ENCODE data around the gene MRPS7. TPM values are rescaled to one million over a fixed set of nuclear protein-coding genes. Genes with fewer than 3 reads are reported as not detected.

The MRPS7 gene
- total RNA-seq, 2 experiments from 2014 or later = 72.9 to 76.1 TPM

DNA sequence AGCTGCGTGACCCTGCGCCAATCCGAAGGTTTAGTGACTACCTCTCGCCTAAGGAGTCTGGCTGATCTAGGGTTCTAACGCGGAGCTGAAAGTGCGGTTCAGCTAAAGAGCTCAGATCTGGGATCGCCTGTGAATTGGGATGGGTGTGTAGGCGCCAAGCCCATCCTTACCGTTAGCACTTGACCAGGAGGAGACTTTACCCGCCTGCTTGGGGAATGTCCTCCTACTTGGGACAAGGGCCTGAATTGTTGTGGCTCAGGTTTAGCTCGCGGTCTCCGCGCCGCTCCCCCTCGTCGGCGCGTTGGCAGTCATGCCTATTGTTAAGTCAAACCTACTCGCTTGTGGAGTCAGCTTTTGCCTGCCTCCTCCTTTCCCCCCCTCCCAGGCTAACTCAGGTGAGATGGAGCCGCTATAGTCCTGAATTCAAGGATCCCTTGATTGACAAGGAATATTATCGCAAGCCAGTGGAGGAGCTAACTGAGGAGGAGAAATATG, 480 bp downstream of the MRPS7 start:
- H3K4me3 Mint-ChIP-seq = peak overlapping the region; percentile 93
- H3K27ac Mint-ChIP-seq = peak overlapping the region; percentile 96
- H3K27me3 Mint-ChIP-seq = no peaks in the 10 kb centered on the region
- H3K9me3 Mint-ChIP-seq = no peaks in the 10 kb centered on the region
- ChIA-PET POLR2A (interaction anchor here (0.7 to 4.0 kb wide), 18 partner anchors 8 to 194 kb away, joined by 3 to 80 read pairs (median 10); partner anchors contain the start of genes GRB2, MIF4GD, NUP85 and SLC25A19), CTCF (interaction anchor here (1.0 to 4.8 kb wide), 14 partner anchors 9 to 194 kb away, joined by 3 to 106 read pairs (median 8); partner anchors contain the start of genes GRB2, MIF4GD, NT5C and SLC25A19)
- no peak for DNase-seq
- peaks cover 23% of the 10 kb centered on the region for H3K36me3 Mint-ChIP-seq
- intact Hi-C loops (cut with micrococcal nuclease) = loop anchor here (5.0 to 10.0 kb wide), 4 partner anchors 55 to 227 kb away; partner anchors contain the start of genes NUP85 and SUMO2
- H3K4me1 Mint-ChIP-seq (ENCODE audit: low read depth) = peaks cover 46% of the 10 kb centered on the region

DNA sequence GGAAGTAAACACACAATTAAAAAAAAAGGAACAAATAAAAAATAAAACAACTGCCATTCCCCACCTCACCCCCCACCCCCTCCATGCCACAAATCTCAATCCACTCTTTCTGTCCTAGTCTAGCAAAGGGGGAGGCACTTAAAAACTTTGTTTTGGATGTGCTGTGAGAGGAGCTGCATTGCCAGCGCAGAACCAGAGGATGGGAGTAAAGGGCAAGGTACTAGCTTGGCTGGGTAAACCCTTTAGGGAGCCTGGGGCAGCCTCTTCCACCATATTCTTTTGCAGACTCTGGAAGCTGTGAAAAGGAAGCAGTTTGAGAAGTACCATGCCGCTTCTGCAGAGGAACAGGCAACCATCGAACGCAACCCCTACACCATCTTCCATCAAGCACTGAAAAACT, 1.4 kb downstream of the MRPS7 start:
- DNase-seq = no peak
- ChIA-PET CTCF (interaction anchor here (0.5 to 4.8 kb wide), 6 partner anchors 8 to 717 kb away, joined by 3 to 106 read pairs (median 18); partner anchors contain the start of gene MIF4GD), POLR2A (interaction anchor here (0.9 to 4.0 kb wide), 6 partner anchors 8 to 193 kb away, joined by 5 to 80 read pairs (median 26); partner anchors contain the start of genes GRB2, MIF4GD, SLC25A19 and SUMO2)
- Mint-ChIP-seq H3K9me3 (no peaks in the 10 kb centered on the region), H3K27ac (peak overlapping the region; percentile 33), H3K36me3 (peaks cover 23% of the 10 kb centered on the region), H3K4me3 (peak overlapping the region; percentile 93), H3K27me3 (no peaks in the 10 kb centered on the region), H3K4me1 (ENCODE audit: low read depth) (peaks cover 40% of the 10 kb centered on the region)
- intact Hi-C loops (cut with micrococcal nuclease) = loop anchor here (5.0 to 10.0 kb wide), 4 partner anchors 56 to 228 kb away; partner anchors contain the start of genes NUP85 and SUMO2

DNA sequence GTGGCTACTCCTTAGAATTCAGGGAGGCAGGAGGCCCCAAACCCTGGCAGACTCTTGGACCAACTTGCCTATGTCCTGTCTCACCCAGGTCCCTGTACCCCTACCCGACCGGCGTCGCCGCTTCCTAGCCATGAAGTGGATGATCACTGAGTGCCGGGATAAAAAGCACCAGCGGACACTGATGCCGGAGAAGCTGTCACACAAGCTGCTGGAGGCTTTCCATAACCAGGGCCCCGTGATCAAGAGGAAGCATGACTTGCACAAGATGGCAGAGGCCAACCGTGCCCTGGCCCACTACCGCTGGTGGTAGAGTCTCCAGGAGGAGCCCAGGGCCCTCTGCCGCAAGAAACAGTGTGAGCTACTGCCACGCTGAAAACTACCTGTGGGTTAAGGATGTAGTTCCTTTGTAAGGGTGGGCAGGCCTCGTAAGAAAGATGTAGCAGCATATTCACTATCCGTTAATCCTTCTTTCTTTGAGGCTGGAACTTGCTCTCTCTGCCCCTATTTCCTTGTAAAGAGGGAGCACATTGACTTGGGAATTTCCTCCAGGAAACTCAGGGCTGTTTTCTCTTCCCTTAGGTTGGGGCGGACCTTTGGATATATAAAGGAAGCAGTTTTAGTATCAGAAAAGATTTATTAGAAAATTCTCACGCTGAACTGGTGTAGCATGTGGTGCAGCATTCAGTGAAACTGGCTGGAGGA, 4.1 kb downstream of the MRPS7 start:
- intact Hi-C loops (cut with micrococcal nuclease) = loop anchor here (10.0 kb wide), 1 partner anchor 231 kb away; no protein-coding TSS in a partner anchor
- H3K27ac Mint-ChIP-seq = no peak overlapping the region
- DNase-seq = no peak
- ChIA-PET POLR2A (interaction anchor here (0.5 kb wide), 1 partner anchor 640 kb away, joined by 4 read pairs; no protein-coding TSS in a partner anchor), CTCF (interaction anchor here (0.7 kb wide), 1 partner anchor 26 kb away, joined by 3 read pairs; no protein-coding TSS in a partner anchor)
- H3K4me3 Mint-ChIP-seq = no peak overlapping the region
- peaks cover 30% of the 10 kb centered on the region for H3K4me1 Mint-ChIP-seq (ENCODE audit: low read depth)
- H3K27me3 Mint-ChIP-seq = no peaks in the 10 kb centered on the region
- no peaks in the 10 kb centered on the region for H3K9me3 Mint-ChIP-seq
- H3K36me3 Mint-ChIP-seq = peaks cover 22% of the 10 kb centered on the region

DNA sequence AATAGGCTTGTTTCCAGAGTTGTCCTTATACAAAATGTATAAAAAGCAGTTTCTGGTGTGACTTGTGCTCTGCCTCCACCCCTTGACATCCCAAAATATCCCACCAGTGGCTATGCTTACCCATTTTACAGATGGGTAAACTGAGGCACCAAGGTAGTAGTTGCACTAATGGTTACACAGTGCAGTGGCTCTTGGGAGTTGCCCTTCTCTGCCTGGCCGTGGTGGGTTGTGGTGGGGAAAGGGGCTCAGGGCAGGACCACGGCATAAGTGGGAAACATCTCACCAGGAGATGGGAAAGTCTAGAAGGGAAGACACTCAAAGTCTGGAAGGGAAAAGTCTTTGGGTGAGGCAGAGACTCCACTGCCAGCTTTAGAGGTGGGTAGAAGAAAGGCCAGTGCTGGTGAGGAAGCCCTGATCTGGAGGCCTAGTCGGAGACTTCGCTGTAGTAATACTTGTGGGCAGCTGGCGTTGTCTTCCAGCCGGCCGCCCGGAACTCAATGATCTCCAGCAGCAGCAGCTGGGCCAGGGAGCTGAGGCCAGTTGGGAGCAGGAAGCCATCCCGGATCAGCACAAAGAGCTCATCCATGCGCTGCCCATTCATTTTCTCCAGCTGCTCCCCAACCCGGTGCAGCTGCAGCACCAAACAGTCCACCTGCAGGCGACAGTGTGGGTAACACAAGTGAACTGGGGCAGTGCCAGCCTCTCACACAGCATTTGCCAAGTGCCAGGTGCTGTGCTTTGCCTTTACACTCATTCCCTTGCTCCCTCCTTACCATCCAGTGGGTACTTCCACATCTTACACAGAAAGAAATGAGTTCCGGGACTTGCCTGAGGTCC, 4.9 kb downstream of the MRPS7 start:
- ChIA-PET POLR2A (no interaction called here), CTCF (no interaction called here)
- no peaks in the 10 kb centered on the region for H3K9me3 Mint-ChIP-seq
- no peak overlapping the region for H3K27ac Mint-ChIP-seq
- DNase-seq = no peak
- H3K4me3 Mint-ChIP-seq = no peak overlapping the region
- intact Hi-C loops (cut with micrococcal nuclease) = loop anchor here (10.0 kb wide), 1 partner anchor 232 kb away; no protein-coding TSS in a partner anchor
- no peaks in the 10 kb centered on the region for H3K27me3 Mint-ChIP-seq
- peaks cover 22% of the 10 kb centered on the region for H3K36me3 Mint-ChIP-seq
- peaks cover 30% of the 10 kb centered on the region for H3K4me1 Mint-ChIP-seq (ENCODE audit: low read depth)

DNA sequence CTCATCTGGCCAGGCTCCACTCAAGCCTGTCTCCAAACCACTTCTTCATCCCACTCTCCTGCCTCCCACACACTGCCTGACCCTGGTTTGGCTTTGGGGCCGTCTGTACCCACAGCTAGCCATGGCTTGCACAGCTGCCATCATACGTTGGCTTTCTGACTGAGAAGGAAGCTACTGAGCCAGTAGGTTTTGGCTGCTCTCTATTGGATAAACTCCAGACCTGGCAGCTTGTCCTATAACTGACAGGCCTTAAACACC, 5.4 kb downstream of the MRPS7 start:
- Mint-ChIP-seq H3K27ac (no peak overlapping the region), H3K36me3 (peaks cover 22% of the 10 kb centered on the region), H3K27me3 (no peaks in the 10 kb centered on the region), H3K4me3 (no peak overlapping the region), H3K9me3 (no peaks in the 10 kb centered on the region), H3K4me1 (ENCODE audit: low read depth) (peaks cover 33% of the 10 kb centered on the region)
- POLR2A ChIA-PET = no interaction called here
- intact Hi-C loops (cut with micrococcal nuclease) = loop anchor here (10.0 kb wide), 1 partner anchor 232 kb away; no protein-coding TSS in a partner anchor
- DNase-seq = no peak
- CTCF ChIA-PET = no interaction called here

DNA sequence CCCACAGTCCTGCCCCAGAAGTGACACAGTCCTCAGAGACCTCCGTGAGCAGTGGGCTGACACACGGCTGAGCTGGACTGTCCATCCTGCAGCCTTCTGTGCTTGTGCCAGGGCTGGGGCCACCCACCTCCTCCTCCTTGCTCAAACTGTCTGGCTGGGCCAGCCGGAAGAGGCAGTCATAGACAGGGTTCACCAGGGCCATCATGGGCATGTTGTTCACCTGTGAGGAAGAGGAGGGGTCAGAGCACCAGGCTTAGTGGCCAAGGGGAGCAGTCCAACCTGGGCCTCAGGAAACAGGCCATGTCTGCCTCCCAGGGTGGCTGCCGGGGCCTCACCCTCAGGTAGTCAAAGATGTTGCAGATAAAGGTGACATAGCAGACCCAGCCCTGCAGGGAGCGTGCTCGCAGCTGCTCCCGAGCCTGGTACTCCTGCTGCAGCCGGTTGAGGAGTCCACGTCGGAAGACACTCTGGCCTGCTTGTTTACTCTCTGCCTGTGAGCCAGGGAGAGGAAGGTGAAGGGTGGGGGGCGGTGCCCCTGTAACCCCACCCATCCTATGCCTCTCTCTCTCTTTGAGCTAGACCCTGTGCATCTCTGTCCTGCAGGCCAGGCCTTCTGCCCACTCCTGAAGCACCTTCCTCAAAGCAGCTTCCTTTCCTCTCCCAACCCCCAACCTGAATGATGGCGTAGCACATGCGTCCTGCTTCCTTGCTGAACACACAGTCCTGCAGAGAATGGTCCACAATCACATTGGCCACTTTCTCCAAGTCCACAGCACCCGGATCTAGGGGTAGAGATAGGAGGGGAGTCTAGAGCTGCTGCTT, 5.9 kb downstream of the MRPS7 start:
- POLR2A ChIA-PET = interaction anchor here (0.5 to 0.6 kb wide), 2 partner anchors 9 to 21 kb away, joined by 3 read pairs; no protein-coding TSS in a partner anchor
- Mint-ChIP-seq H3K4me3 (no peak overlapping the region), H3K4me1 (ENCODE audit: low read depth) (peaks cover 33% of the 10 kb centered on the region), H3K27ac (no peak overlapping the region), H3K36me3 (peaks cover 21% of the 10 kb centered on the region), H3K27me3 (no peaks in the 10 kb centered on the region), H3K9me3 (no peaks in the 10 kb centered on the region)
- intact Hi-C loops (cut with micrococcal nuclease) = loop anchor here (10.0 kb wide), 1 partner anchor 233 kb away; no protein-coding TSS in a partner anchor
- CTCF ChIA-PET = interaction anchor here (1.2 kb wide), 1 partner anchor 18 kb away, joined by 4 read pairs; no protein-coding TSS in a partner anchor
- DNase-seq = no peak

DNA sequence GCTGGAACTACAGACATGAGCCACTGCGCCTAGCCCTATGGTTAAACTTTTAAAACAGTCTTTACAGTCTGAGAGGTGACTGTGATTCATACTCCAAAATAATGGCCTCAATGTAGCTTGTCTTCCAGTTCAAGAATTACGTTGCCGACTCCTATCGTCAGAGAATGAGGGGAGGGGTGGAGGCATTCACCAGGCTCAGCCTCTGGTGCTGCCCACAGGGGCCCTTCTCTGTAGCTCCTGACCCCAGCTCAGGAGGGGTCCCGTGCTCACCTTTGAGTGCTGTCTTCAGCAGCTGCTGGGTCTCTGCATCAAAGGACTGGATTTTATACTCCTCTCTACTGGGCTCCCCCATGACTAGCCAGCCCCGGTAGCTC, 8.2 kb downstream of the MRPS7 start:
- CTCF ChIA-PET = interaction anchor here (0.8 to 6.8 kb wide), 11 partner anchors 8 to 308 kb away, joined by 3 to 106 read pairs (median 24); partner anchors contain the start of genes GGA3, MRPS7, SLC25A19 and SUMO2
- DNase-seq = peak; percentile 30
- peak overlapping the region; percentile 80 for H3K27ac Mint-ChIP-seq
- no peaks in the 10 kb centered on the region for H3K9me3 Mint-ChIP-seq
- peaks cover 31% of the 10 kb centered on the region for H3K4me1 Mint-ChIP-seq (ENCODE audit: low read depth)
- H3K36me3 Mint-ChIP-seq = peaks cover 20% of the 10 kb centered on the region
- H3K27me3 Mint-ChIP-seq = no peaks in the 10 kb centered on the region
- POLR2A ChIA-PET = interaction anchor here (0.8 to 3.8 kb wide), 12 partner anchors 9 to 246 kb away, joined by 3 to 80 read pairs (median 6); partner anchors contain the start of genes GGA3, GRB2, JPT1 and MRPS7
- intact Hi-C loops (cut with micrococcal nuclease) = loop anchor here (1.0 to 10.0 kb wide), 4 partner anchors 9 to 247 kb away; partner anchors contain the start of genes CASKIN2, GGA3, MRPS7 and TSEN54
- peak overlapping the region; percentile 83 for H3K4me3 Mint-ChIP-seq

DNA sequence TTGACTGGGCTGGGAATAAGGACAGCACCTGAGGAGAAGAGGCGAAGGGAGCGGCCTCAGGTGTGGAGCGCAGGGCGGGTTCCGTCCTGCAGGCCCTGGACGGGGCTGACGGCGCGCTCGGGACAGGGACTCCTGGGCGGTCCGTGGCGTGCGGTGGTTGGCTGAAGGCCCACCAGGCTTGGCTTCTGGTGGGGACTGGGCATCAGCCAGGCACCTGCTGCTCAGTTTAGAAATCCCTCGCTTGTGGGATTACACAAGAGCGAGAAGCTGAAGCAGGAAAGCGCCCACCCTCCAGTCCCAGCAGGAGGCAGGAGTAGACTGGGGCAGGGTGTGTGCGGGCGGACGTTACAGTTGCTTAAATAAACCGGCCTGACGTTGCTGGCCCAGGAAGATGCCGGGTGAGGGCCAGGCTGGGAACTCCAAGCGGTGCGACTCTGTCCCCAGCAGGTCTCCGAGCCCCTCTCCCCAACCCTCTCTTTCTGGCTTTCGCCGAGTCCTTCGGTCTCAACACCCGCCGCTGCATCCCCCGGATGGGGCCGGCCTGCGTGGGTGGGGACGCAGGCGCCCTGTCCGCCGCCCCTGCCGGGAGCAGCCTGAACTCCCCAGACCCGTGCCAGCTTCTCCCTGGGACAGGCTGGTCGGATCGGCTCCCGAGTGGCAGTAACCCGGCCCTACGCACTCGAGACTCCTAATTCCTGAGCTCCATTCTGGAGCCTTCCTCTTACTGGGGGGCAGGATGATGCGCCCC, 8.7 kb downstream of the MRPS7 start:
- Mint-ChIP-seq H3K27me3 (no peaks in the 10 kb centered on the region), H3K36me3 (peaks cover 21% of the 10 kb centered on the region), H3K4me3 (peak overlapping the region; percentile 83), H3K4me1 (ENCODE audit: low read depth) (peaks cover 31% of the 10 kb centered on the region), H3K9me3 (no peaks in the 10 kb centered on the region), H3K27ac (peak overlapping the region; percentile 80)
- intact Hi-C loops (cut with micrococcal nuclease) = loop anchor here (1.0 to 5.0 kb wide), 3 partner anchors 9 to 247 kb away; partner anchors contain the start of genes CASKIN2, GGA3, MRPS7 and TSEN54
- ChIA-PET POLR2A (interaction anchor here (0.7 to 3.8 kb wide), 19 partner anchors 9 to 246 kb away, joined by 3 to 80 read pairs (median 4); partner anchors contain the start of genes GGA3, GRB2, JPT1 and MRPS7), CTCF (interaction anchor here (0.6 to 6.8 kb wide), 44 partner anchors 9 to 483 kb away, joined by 3 to 106 read pairs (median 5); partner anchors contain the start of genes ARMC7, CDR2L, GGA3 and GRB2)
- peak; percentile 71 for DNase-seq

DNA sequence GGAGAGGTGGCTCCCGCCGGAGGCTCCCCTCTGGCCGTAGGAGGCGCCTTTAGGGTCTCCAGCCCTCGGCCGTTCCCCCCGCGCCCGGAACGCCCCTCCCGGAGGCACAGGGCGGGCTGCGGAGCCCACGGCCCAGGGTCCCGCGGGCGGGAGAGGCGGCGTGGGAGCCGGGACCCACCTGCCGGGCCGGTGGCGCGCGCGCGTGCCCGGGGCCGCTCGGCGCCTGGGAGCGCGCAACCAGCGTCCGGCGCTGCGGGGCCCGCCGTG, 9.2 kb downstream of the MRPS7 start, which contains the start of gene MIF4GD:
MIF4GD (minus strand) TSS at position 266 of the 267 bp plus-strand sequence. CDS start 1,036 bp downstream, outside the sequence.
- Mint-ChIP-seq H3K4me3 (peak within 1 kb of the TSS; percentile 83), H3K36me3 (peaks cover 21% of the 10 kb centered on the region), H3K9me3 (no peaks in the 10 kb centered on the region), H3K27ac (peak within 1 kb of the TSS; percentile 80), H3K4me1 (ENCODE audit: low read depth) (peaks cover 31% of the 10 kb centered on the region), H3K27me3 (no peaks in the 10 kb centered on the region)
- intact Hi-C loops (cut with micrococcal nuclease) = loop anchor here (1.0 to 5.0 kb wide), 4 partner anchors 10 to 246 kb away; partner anchors contain the start of genes CASKIN2, GGA3, MRPS7 and SLC25A19
- ChIA-PET CTCF (interaction anchor here (0.6 to 6.8 kb wide), 42 partner anchors 10 to 483 kb away, joined by 3 to 106 read pairs (median 5); partner anchors contain the start of genes ARMC7, CDR2L, GGA3 and GRB2), POLR2A (interaction anchor here (0.7 to 3.8 kb wide), 15 partner anchors 10 to 245 kb away, joined by 3 to 80 read pairs (median 5); partner anchors contain the start of genes GGA3, GRB2, JPT1 and MRPS7)
- no peak for DNase-seq
